HEK293 (cell line): ENCODE measurements around the gene RUVBL1.

Source experiments
- KLF1 ChIP-seq: fragments of 450-650 bp; formaldehyde crosslinking; IDR thresholded peaks from 2 replicates; pipeline ENCODE4 v1.5.1; 2016; ENCODE audit warnings: missing biosample characterization, missing genetic modification characterization
- KLF8 ChIP-seq: fragments of 450-650 bp; formaldehyde crosslinking; IDR thresholded peaks from 2 replicates; pipeline ENCODE4 v1.5.1; 2016; ENCODE audit warnings: missing biosample characterization, missing genetic modification characterization
- SCRT1 ChIP-seq: fragments of 450-650 bp; formaldehyde crosslinking; IDR thresholded peaks from 2 replicates; pipeline ENCODE4 v1.5.1; 2016; ENCODE audit warnings: missing biosample characterization, missing genetic modification characterization, borderline replicate concordance
- SCRT2 ChIP-seq: fragments of 450-650 bp; formaldehyde crosslinking; IDR thresholded peaks from 2 replicates; pipeline ENCODE4 v1.5.1; 2016; ENCODE audit warnings: missing biosample characterization, missing genetic modification characterization
- YY1 ChIP-seq: fragments of 450-650 bp; formaldehyde crosslinking; IDR thresholded peaks from 2 replicates; pipeline ENCODE4 v1.5.1; 2018; ENCODE audit warnings: missing biosample characterization, missing genetic modification characterization
- ZBTB17 ChIP-seq: fragments of 450-650 bp; formaldehyde crosslinking; IDR thresholded peaks from 2 replicates; pipeline ENCODE4 v1.5.1; 2016; ENCODE audit warnings: missing biosample characterization, missing genetic modification characterization
- ZNF133 ChIP-seq: fragments of 450-650 bp; formaldehyde crosslinking; IDR thresholded peaks from 2 replicates; pipeline ENCODE4 v1.5.1; 2016; ENCODE audit warnings: missing biosample characterization, missing genetic modification characterization
- ZNF140 ChIP-seq: fragments of 450-650 bp; formaldehyde crosslinking; IDR thresholded peaks from 2 replicates; pipeline ENCODE4 v1.5.1; 2016; ENCODE audit warnings: missing biosample characterization, missing genetic modification characterization
- ZNF146 ChIP-seq: fragments of 450-650 bp; formaldehyde crosslinking; IDR thresholded peaks from 2 replicates; pipeline ENCODE4 v1.5.1; 2016; ENCODE audit warnings: missing biosample characterization, missing genetic modification characterization
- ZNF2 ChIP-seq: fragments of 450-650 bp; formaldehyde crosslinking; IDR thresholded peaks from 2 replicates; pipeline ENCODE4 v1.5.1; 2016; ENCODE audit warnings: missing biosample characterization, missing genetic modification characterization
- ZNF202 ChIP-seq: fragments of 450-650 bp; formaldehyde crosslinking; IDR thresholded peaks from 2 replicates; pipeline ENCODE4 v1.5.1; 2016; ENCODE audit warnings: missing biosample characterization, missing genetic modification characterization, borderline replicate concordance
- ZNF221 ChIP-seq: fragments of 450-650 bp; formaldehyde crosslinking; IDR thresholded peaks from 2 replicates; pipeline ENCODE4 v1.5.1; 2017; ENCODE audit warnings: missing biosample characterization, missing genetic modification characterization, borderline replicate concordance
- ZNF239 ChIP-seq: fragments of 450-650 bp; formaldehyde crosslinking; IDR thresholded peaks from 2 replicates; pipeline ENCODE4 v1.5.1; 2016; ENCODE audit warnings: missing biosample characterization, missing genetic modification characterization
- ZNF292 ChIP-seq: fragments of 450-650 bp; formaldehyde crosslinking; IDR thresholded peaks from 2 replicates; pipeline ENCODE4 v1.5.1; 2016; ENCODE audit warnings: low read depth, missing biosample characterization, missing genetic modification characterization, borderline replicate concordance
- ZNF302 ChIP-seq: fragments of 450-650 bp; formaldehyde crosslinking; IDR thresholded peaks from 2 replicates; pipeline ENCODE4 v1.5.1; 2016; ENCODE audit warnings: missing biosample characterization, missing genetic modification characterization, low read depth
- ZNF391 ChIP-seq: fragments of 450-650 bp; formaldehyde crosslinking; IDR thresholded peaks from 2 replicates; pipeline ENCODE4 v1.5.1; 2016; ENCODE audit warnings: low read depth, missing biosample characterization, missing genetic modification characterization, borderline replicate concordance
- ZNF394 ChIP-seq: fragments of 450-650 bp; formaldehyde crosslinking; IDR thresholded peaks from 2 replicates; pipeline ENCODE4 v1.5.1; 2016; ENCODE audit warnings: missing biosample characterization, missing genetic modification characterization, mild to moderate bottlenecking, moderate library complexity, borderline replicate concordance
- ZNF426 ChIP-seq: fragments of 450-650 bp; formaldehyde crosslinking; IDR thresholded peaks from 2 replicates; pipeline ENCODE4 v1.5.1; 2017; ENCODE audit warnings: missing biosample characterization, missing genetic modification characterization, mild to moderate bottlenecking, inconsistent platforms, moderate library complexity
- ZNF433 ChIP-seq: fragments of 450-650 bp; formaldehyde crosslinking; IDR thresholded peaks from 2 replicates; pipeline ENCODE4 v1.5.1; 2016; ENCODE audit warnings: missing biosample characterization, missing genetic modification characterization, low read depth
- ZNF473 ChIP-seq: fragments of 450-650 bp; formaldehyde crosslinking; IDR thresholded peaks from 2 replicates; pipeline ENCODE4 v1.5.1; 2017; ENCODE audit warnings: missing biosample characterization, missing genetic modification characterization
- ZNF558 ChIP-seq: fragments of 450-650 bp; formaldehyde crosslinking; IDR thresholded peaks from 2 replicates; pipeline ENCODE4 v1.5.1; 2016; ENCODE audit warnings: missing biosample characterization, missing genetic modification characterization
- ZNF571 ChIP-seq: fragments of 450-650 bp; formaldehyde crosslinking; IDR thresholded peaks from 2 replicates; pipeline ENCODE4 v1.5.0; 2017; ENCODE audit warnings: missing biosample characterization, missing genetic modification characterization
- ZNF654 ChIP-seq: fragments of 450-650 bp; formaldehyde crosslinking; IDR thresholded peaks from 2 replicates; pipeline ENCODE4 v1.5.1; 2016; ENCODE audit warnings: low read depth, missing biosample characterization, missing genetic modification characterization
- ZNF660 ChIP-seq: fragments of 450-650 bp; IDR thresholded peaks from 2 replicates; pipeline ENCODE4 v1.5.1; 2018; ENCODE audit warnings: missing biosample characterization, mild to moderate bottlenecking, missing genetic modification characterization
- ZNF670 ChIP-seq: fragments of 450-650 bp; formaldehyde crosslinking; IDR thresholded peaks from 2 replicates; pipeline ENCODE4 v1.5.1; 2016; ENCODE audit warnings: missing biosample characterization, missing genetic modification characterization, low read depth
- ZNF677 ChIP-seq: fragments of 450-650 bp; IDR thresholded peaks from 2 replicates; pipeline ENCODE4 v1.5.0; 2018; ENCODE audit warnings: missing biosample characterization, mild to moderate bottlenecking, missing genetic modification characterization, moderate library complexity
- ZNF747 ChIP-seq: fragments of 450-650 bp; formaldehyde crosslinking; IDR thresholded peaks from 2 replicates; pipeline ENCODE4 v1.5.1; 2016; ENCODE audit warnings: missing biosample characterization, missing genetic modification characterization
- ZNF785 ChIP-seq: fragments of 450-650 bp; formaldehyde crosslinking; IDR thresholded peaks from 2 replicates; pipeline ENCODE4 v1.5.1; 2016; ENCODE audit warnings: missing biosample characterization, missing genetic modification characterization
- TF ChIP-seq, protein P1 (sequence below): fragments of 450-650 bp; formaldehyde crosslinking; IDR thresholded peaks from 2 replicates; pipeline ENCODE4 v1.5.1; 2016; ENCODE audit warnings: missing biosample characterization, missing genetic modification characterization
- TF ChIP-seq, protein P2 (sequence below): fragments of 450-650 bp; formaldehyde crosslinking; optimal IDR thresholded peaks from 2 replicates; pipeline ENCODE3; 2016; ENCODE audit warnings: missing biosample characterization, mild to moderate bottlenecking, missing genetic modification characterization
- TF ChIP-seq, protein P3 (sequence below): fragments of 450-650 bp; formaldehyde crosslinking; IDR thresholded peaks from 2 replicates; pipeline ENCODE4; 2016; ENCODE audit warnings: missing biosample characterization, missing genetic modification characterization
- TF ChIP-seq, protein P4 (sequence below): fragments of 450-650 bp; formaldehyde crosslinking; conservative IDR thresholded peaks from 2 replicates; pipeline ENCODE4 v1.5.1; 2016; ENCODE audit warnings: low read depth, missing biosample characterization, missing genetic modification characterization
- TF ChIP-seq, protein P5 (sequence below): fragments of 450-650 bp; formaldehyde crosslinking; IDR thresholded peaks from 2 replicates; pipeline ENCODE4 v1.5.1; 2017; ENCODE audit warnings: missing biosample characterization, missing genetic modification characterization

RUVBL1 gene

DNA sequence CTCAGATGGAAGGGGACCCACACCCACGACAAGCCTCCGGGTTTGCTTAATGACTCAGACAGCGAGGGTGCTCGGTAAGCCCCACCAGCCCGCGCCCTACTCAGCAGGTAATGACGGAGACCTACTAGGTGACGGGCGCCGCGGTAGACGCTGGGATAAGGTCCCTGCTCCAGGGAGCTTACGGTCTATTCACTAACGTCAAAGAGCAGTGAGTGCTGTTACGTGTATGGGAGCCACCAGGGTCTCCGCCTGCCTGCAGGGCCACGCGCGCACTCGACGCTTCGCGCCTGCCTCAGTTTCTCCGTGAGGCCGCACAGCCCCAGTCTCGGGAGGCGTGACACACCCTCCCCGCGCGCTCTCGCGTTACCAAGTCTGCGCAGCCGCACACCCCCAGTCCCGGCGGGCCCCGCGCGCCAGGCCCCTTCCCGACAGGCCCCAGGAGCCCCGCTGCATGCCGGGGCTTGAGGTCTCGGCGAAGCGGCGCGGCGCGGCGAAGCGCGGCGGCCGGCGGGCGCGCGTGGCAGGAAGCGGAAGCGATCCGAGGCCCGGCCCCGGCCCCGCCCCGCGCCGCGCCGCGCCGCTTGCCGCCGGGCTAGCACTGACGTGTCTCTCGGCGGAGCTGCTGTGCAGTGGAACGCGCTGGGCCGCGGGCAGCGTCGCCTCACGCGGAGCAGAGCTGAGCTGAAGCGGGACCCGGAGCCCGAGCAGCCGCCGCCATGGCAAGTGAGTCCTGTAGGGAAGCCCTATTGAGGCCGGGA lies 71.6 kb downstream of the RUVBL1 start, which contains the start of gene SEC61A1 (continued):
- TF ChIP-seq ZNF785 (tag by site-specific recombination) (no peak), SCRT2 (tag by site-specific recombination) (no peak), ZNF133 (tag by site-specific recombination) (no peak), ZNF292 (no peak), ZNF202 (tag by site-specific recombination) (no peak), ZNF302 (tag by site-specific recombination) (no peak), ZNF239 (tag by site-specific recombination) (no peak), ZBTB17 (tag by site-specific recombination) (no peak), ZNF426 (tag by site-specific recombination) (no peak), ZNF146 (tag by site-specific recombination) (0 out of 2 replicates have a peak, but pooled peaks have one; percentile 12), KLF1 (tag by site-specific recombination) (0 out of 2 replicates have a peak, but pooled peaks have one; percentile 9), ZNF670 (tag by site-specific recombination) (no peak), ZNF677 (tag by site-specific recombination) (no peak), ZNF473 (tag by site-specific recombination) (no peak), ZNF558 (tag by site-specific recombination) (no peak), ZNF221 (tag by site-specific recombination) (no peak), ZNF654 (no peak), ZNF2 (tag by site-specific recombination) (no peak; the same call in 1 of the 2 replicates), ZNF660 (tag by site-specific recombination) (no peak), SCRT1 (tag by site-specific recombination) (no peak), KLF8 (peak; percentile 30; the same call in 1 of the 2 replicates), ZNF391 (tag by site-specific recombination) (no peak), ZNF394 (tag by site-specific recombination) (no peak), YY1 (tag by site-specific recombination) (no peak), ZNF140 (tag by site-specific recombination) (no peak), ZNF433 (no peak), ZNF747 (tag by site-specific recombination) (no peak), ZNF571 (no peak)
- TF ChIP-seq, protein P1, sequence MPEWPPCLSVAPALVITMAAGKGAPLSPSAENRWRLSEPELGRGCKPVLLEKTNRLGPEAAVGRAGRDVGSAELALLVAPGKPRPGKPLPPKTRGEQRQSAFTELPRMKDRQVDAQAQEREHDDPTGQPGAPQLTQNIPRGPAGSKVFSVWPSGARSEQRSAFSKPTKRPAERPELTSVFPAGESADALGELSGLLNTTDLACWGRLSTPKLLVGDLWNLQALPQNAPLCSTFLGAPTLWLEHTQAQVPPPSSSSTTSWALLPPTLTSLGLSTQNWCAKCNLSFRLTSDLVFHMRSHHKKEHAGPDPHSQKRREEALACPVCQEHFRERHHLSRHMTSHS (tag by site-specific recombination): no peak
- TF ChIP-seq, protein P2, sequence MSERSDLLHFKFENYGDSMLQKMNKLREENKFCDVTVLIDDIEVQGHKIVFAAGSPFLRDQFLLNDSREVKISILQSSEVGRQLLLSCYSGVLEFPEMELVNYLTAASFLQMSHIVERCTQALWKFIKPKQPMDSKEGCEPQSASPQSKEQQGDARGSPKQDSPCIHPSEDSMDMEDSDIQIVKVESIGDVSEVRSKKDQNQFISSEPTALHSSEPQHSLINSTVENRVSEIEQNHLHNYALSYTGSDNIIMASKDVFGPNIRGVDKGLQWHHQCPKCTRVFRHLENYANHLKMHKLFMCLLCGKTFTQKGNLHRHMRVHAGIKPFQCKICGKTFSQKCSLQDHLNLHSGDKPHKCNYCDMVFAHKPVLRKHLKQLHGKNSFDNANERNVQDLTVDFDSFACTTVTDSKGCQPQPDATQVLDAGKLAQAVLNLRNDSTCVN (tag by site-specific recombination): peak; percentile 89
- TF ChIP-seq, protein P3, sequence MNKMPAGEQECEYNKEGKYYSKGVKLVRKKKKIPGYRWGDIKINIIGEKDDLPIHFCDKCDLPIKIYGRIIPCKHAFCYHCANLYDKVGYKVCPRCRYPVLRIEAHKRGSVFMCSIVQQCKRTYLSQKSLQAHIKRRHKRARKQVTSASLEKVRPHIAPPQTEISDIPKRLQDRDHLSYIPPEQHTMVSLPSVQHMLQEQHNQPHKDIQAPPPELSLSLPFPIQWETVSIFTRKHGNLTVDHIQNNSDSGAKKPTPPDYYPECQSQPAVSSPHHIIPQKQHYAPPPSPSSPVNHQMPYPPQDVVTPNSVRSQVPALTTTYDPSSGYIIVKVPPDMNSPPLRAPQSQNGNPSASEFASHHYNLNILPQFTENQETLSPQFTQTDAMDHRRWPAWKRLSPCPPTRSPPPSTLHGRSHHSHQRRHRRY (tag by site-specific recombination): no peak
- TF ChIP-seq, protein P4, sequence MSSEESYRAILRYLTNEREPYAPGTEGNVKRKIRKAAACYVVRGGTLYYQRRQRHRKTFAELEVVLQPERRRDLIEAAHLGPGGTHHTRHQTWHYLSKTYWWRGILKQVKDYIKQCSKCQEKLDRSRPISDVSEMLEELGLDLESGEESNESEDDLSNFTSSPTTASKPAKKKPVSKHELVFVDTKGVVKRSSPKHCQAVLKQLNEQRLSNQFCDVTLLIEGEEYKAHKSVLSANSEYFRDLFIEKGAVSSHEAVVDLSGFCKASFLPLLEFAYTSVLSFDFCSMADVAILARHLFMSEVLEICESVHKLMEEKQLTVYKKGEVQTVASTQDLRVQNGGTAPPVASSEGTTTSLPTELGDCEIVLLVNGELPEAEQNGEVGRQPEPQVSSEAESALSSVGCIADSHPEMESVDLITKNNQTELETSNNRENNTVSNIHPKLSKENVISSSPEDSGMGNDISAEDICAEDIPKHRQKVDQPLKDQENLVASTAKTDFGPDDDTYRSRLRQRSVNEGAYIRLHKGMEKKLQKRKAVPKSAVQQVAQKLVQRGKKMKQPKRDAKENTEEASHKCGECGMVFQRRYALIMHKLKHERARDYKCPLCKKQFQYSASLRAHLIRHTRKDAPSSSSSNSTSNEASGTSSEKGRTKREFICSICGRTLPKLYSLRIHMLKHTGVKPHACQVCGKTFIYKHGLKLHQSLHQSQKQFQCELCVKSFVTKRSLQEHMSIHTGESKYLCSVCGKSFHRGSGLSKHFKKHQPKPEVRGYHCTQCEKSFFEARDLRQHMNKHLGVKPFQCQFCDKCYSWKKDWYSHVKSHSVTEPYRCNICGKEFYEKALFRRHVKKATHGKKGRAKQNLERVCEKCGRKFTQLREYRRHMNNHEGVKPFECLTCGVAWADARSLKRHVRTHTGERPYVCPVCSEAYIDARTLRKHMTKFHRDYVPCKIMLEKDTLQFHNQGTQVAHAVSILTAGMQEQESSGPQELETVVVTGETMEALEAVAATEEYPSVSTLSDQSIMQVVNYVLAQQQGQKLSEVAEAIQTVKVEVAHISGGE: peak; percentile 52; the same call in 1 of the 2 replicates
- TF ChIP-seq, protein P5, sequence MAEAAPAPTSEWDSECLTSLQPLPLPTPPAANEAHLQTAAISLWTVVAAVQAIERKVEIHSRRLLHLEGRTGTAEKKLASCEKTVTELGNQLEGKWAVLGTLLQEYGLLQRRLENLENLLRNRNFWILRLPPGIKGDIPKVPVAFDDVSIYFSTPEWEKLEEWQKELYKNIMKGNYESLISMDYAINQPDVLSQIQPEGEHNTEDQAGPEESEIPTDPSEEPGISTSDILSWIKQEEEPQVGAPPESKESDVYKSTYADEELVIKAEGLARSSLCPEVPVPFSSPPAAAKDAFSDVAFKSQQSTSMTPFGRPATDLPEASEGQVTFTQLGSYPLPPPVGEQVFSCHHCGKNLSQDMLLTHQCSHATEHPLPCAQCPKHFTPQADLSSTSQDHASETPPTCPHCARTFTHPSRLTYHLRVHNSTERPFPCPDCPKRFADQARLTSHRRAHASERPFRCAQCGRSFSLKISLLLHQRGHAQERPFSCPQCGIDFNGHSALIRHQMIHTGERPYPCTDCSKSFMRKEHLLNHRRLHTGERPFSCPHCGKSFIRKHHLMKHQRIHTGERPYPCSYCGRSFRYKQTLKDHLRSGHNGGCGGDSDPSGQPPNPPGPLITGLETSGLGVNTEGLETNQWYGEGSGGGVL: no peak
